ENCODE measurements around the gene SEPTIN3.
A peak's percentile ranks its signal among the peaks of the same experiment; 100 is the strongest.

SEPTIN3 gene

DNA sequence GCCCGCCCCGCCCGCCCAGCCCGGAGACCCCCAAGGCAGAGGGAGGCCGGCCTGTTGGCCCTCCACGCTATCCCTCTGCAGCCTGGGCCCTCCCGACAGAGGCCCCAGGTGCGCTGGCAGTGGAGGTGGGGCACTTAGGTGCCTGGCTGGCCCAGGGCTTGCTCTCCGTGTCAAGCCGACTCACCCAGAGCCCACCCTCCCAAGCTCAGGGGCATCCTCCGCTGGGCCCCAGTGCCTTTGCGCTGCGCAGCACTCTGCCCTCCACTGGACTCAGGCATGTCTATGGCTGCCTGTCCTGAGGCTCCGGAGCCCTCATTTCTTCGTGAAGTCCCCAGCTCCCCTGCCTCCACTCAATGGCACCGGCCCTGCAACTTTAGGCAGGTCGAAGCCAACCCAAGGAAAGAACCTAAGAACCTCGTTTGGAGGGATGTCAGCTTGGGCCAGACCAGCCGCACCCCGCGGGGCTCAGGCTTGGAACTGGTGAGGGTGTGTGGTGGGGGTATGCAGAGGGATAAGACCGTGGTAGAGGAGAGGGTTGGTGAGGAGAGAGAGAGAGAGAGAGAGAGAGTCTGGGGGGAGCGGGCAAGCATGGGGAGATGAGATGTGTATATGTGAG is 11.2 kb upstream of the SEPTIN3 start:
- H3K36me3 ChIP-seq (replicated peaks) = no peaks in the 10 kb centered on the region
- DNase-seq = no peak
- in situ Hi-C loops (cut with HindIII; ENCODE audit: low pct_ligation_motif_present, low sequenced_read_pairs) = no loop called here
- TF ChIP-seq CTCF (IDR thresholded peaks at IDR 0.05; ENCODE audit: low read depth, low read length, missing control alignments) = no peak
- no peak overlapping the region for H3K4me3 ChIP-seq (ENCODE audit: low read depth, low read length)
- H3K27ac ChIP-seq = no peak overlapping the region
- H3K27me3 ChIP-seq (replicated peaks) = no peaks in the 10 kb centered on the region

DNA sequence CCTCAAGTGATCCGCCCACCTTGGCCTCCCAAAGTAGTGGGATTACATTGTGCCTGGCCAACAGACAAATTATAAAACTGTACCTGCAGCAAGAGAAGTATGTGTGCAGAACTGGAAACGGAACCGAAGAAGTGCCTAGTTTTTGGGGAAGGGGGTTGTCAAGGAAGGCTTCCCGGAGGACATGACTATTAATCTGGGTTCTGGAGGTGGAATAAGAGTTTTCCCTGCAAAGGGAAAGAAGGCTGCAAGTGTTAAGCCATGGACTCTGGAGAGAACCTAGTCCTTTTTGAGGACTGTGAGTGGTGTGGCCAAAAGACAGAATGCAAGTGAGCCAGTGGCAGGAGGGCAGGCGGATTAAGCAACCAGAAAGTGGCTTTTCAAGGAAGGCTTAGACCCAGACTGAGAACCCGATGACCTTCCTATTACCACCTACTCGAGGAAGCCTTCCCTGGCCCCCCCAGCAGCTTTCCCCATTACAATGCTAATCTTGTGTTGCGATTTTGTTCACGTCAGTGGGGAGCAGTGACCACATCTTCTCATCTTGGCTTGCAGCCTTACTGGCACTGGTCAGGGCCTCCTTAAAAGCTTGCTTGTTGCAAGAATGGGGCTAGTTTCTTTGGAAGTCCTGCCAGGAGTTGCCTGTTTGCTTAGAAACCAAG is 5.7 kb upstream of the SEPTIN3 start:
- in situ Hi-C loops (cut with HindIII; ENCODE audit: low pct_ligation_motif_present, low sequenced_read_pairs) = no loop called here
- no peak for TF ChIP-seq CTCF (IDR thresholded peaks at IDR 0.05; ENCODE audit: low read depth, low read length, missing control alignments)
- H3K36me3 ChIP-seq (replicated peaks) = no peaks in the 10 kb centered on the region

GRCh38 chr22:41964112-41964491 is 5.1 kb upstream of the SEPTIN3 start:
- no peak for DNase-seq
- no peak overlapping the region for H3K4me3 ChIP-seq (ENCODE audit: low read depth, low read length)
- H3K27me3 ChIP-seq (replicated peaks) = no peaks in the 10 kb centered on the region
- H3K36me3 ChIP-seq (replicated peaks) = no peaks in the 10 kb centered on the region
- TF ChIP-seq CTCF (IDR thresholded peaks at IDR 0.05; ENCODE audit: low read depth, low read length, missing control alignments) = no peak
- H3K27ac ChIP-seq = no peak overlapping the region
- in situ Hi-C loops (cut with HindIII; ENCODE audit: low pct_ligation_motif_present, low sequenced_read_pairs) = no loop called here

More for the DNA sequence above, 5.7 kb upstream of the SEPTIN3 start:
- Histone ChIP-seq H3K27me3 (replicated peaks) (no peaks in the 10 kb centered on the region), H3K27ac (no peak overlapping the region), H3K4me3 (ENCODE audit: low read depth, low read length) (no peak overlapping the region)
- DNase-seq = no peak

- in situ Hi-C loops (cut with HindIII; ENCODE audit: low pct_ligation_motif_present, low sequenced_read_pairs) = no loop called here
- Histone ChIP-seq H3K4me3 (ENCODE audit: low read depth, low read length) (no peak overlapping the region), H3K27ac (no peak overlapping the region), H3K36me3 (replicated peaks) (no peaks in the 10 kb centered on the region), H3K27me3 (replicated peaks) (no peaks in the 10 kb centered on the region)
- TF ChIP-seq CTCF (IDR thresholded peaks at IDR 0.05; ENCODE audit: low read depth, low read length, missing control alignments) = no peak
- DNase-seq = no peak
Observed at GRCh38 chr22:41966225-41966606, 3.0 kb upstream of the SEPTIN3 start.

DNA sequence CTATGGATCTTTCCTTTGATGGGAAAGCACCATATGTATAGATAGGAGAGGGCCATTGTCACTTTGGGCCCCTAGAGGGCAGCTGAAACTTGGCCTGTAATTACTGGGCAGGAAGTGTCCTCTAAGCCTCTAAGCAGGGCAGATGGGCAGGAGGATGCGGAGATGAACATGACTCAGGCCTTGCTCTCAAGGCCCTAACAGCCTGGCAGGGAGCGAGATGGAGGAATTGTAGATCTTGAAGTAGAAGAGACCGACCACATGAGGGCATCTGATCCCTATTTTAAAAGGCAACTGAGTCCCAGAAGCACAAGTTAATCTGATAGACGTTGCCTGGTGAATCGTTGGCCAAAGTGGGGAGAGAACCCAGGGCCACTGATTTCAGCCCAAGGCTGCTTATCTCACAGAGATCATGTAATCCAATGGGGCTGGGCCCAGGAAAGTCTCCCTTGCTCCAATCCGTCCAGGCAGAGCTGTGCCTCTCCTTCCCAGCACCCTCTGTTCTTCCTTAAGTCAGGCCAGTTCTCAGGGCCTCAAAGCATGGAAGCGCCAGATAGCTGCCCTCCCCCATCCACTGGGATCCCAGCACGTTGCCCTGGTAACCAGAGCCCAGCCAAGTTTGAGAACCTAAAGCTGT is 2.5 kb upstream of the SEPTIN3 start:
- Histone ChIP-seq H3K27ac (no peak overlapping the region), H3K27me3 (replicated peaks) (no peaks in the 10 kb centered on the region), H3K36me3 (replicated peaks) (no peaks in the 10 kb centered on the region), H3K4me3 (ENCODE audit: low read depth, low read length) (no peak overlapping the region)
- TF ChIP-seq CTCF (IDR thresholded peaks at IDR 0.05; ENCODE audit: low read depth, low read length, missing control alignments) = peak; percentile 65
- in situ Hi-C loops (cut with HindIII; ENCODE audit: low pct_ligation_motif_present, low sequenced_read_pairs) = no loop called here
- peak; percentile 83 for DNase-seq
